ENCODE measurements around the gene TRPT1. TPM values are rescaled to one million over a fixed set of nuclear protein-coding genes. Genes with fewer than 3 reads are reported as not detected.

TRPT1 gene
- total RNA-seq, 3 donors from 2014 or later (not counting 1 experiment from before 2014, with no cell fraction given), result 22.7 to 30.8 (median 28.5) TPM

GRCh38 chr11:64181506-64182411, 44.2 kb downstream of the TRPT1 start:
- Mint-ChIP-seq H3K4me1 (peaks cover 6 to 35% of the 10 kb centered on the region in 2 donors), H3K4me3 (no peak overlapping the region), H3K27me3 (ENCODE audit: low read depth in 2 of 2) (no peaks in the 10 kb centered on the region), H3K27ac (no peak overlapping the region), H3K36me3 (no peaks in the 10 kb centered on the region), H3K9me3 (no peaks in the 10 kb centered on the region)
- Histone ChIP-seq H3K36me3 (ENCODE audit: control insufficient read depth, insufficient read depth, low read length) (no peaks in the 10 kb centered on the region), H3K27me3 (ENCODE audit: control insufficient read depth, insufficient read depth, low read length) (no peaks in the 10 kb centered on the region), H3K4me1 (ENCODE audit: control insufficient read depth, insufficient read depth, low read length) (peaks cover 17% of the 10 kb centered on the region), H3K9me3 (ENCODE audit: control insufficient read depth, insufficient read depth, low read length) (no peaks in the 10 kb centered on the region), H3K27ac (ENCODE audit: low read length) (no peak overlapping the region), H3K4me3 (ENCODE audit: low read length) (no peak overlapping the region)
- DNase-seq (peak in 1 of 2 donors; percentile 40), ATAC-seq (no peak)
- intact Hi-C loops (cut with micrococcal nuclease), result no loop called here
- WGBS (ENCODE audit: insufficient coverage), result 50% methylated on average over 16 of the region's 17 CpGs
- no peak for TF ChIP-seq CTCF (IDR thresholded peaks at IDR 0.05)

GRCh38 chr11:64180891-64181290, 45.1 kb downstream of the TRPT1 start:
- H3K36me3 ChIP-seq (ENCODE audit: control insufficient read depth, insufficient read depth, low read length), result no peaks in the 10 kb centered on the region
- WGBS (ENCODE audit: insufficient coverage), result 98% methylated on average over 5 of the region's 5 CpGs
- Mint-ChIP-seq H3K4me1 (peaks cover 3 to 32% of the 10 kb centered on the region in 2 donors), H3K4me3 (no peak overlapping the region), H3K36me3 (no peaks in the 10 kb centered on the region), H3K9me3 (no peaks in the 10 kb centered on the region), H3K27me3 (ENCODE audit: low read depth in 2 of 2) (no peaks in the 10 kb centered on the region), H3K27ac (peak overlapping the region in 1 of 2 donors; percentile 35)
- TF ChIP-seq CTCF (IDR thresholded peaks at IDR 0.05), result no peak
- H3K4me1 ChIP-seq (ENCODE audit: control insufficient read depth, insufficient read depth, low read length), result peaks cover 17% of the 10 kb centered on the region
- no peaks in the 10 kb centered on the region for H3K27me3 ChIP-seq (ENCODE audit: control insufficient read depth, insufficient read depth, low read length)
- no peak for DNase-seq
- H3K4me3 ChIP-seq (ENCODE audit: low read length), result no peak overlapping the region
- no peaks in the 10 kb centered on the region for H3K9me3 ChIP-seq (ENCODE audit: control insufficient read depth, insufficient read depth, low read length)
- H3K27ac ChIP-seq (ENCODE audit: low read length), result no peak overlapping the region
- no peak for ATAC-seq
- intact Hi-C loops (cut with micrococcal nuclease), result no loop called here

- Mint-ChIP-seq H3K27me3 (ENCODE audit: low read depth in 2 of 2) (no peaks in the 10 kb centered on the region), H3K36me3 (no peaks in the 10 kb centered on the region), H3K9me3 (no peaks in the 10 kb centered on the region), H3K4me3 (no peak overlapping the region), H3K27ac (no peak overlapping the region), H3K4me1 (peaks cover 0 to 18% of the 10 kb centered on the region in 2 donors)
- no peaks in the 10 kb centered on the region for H3K9me3 ChIP-seq (ENCODE audit: control insufficient read depth, insufficient read depth, low read length)
- H3K36me3 ChIP-seq (ENCODE audit: control insufficient read depth, insufficient read depth, low read length), result no peaks in the 10 kb centered on the region
- H3K4me3 ChIP-seq (ENCODE audit: low read length), result no peak overlapping the region
- no peaks in the 10 kb centered on the region for H3K27me3 ChIP-seq (ENCODE audit: control insufficient read depth, insufficient read depth, low read length)
- 96% methylated on average over 12 of the region's 12 CpGs for WGBS (ENCODE audit: insufficient coverage)
- intact Hi-C loops (cut with micrococcal nuclease), result no loop called here
- H3K4me1 ChIP-seq (ENCODE audit: control insufficient read depth, insufficient read depth, low read length), result peaks cover 6% of the 10 kb centered on the region
- DNase-seq, result no peak
- ATAC-seq, result no peak
- H3K27ac ChIP-seq (ENCODE audit: low read length), result no peak overlapping the region
- TF ChIP-seq CTCF (IDR thresholded peaks at IDR 0.05), result no peak
Observed at GRCh38 chr11:64178951-64179639, 46.9 kb downstream of the TRPT1 start.
